ENCODE results near the gene STARD6. TPM values are rescaled to one million over a fixed set of nuclear protein-coding genes. Genes with fewer than 3 reads are reported as not detected.

The STARD6 gene
- total RNA-seq, 1 donor from 2014 or later: not detected

GRCh38 chr18:54330768-54331548 is 26.7 kb downstream of the STARD6 start:
- no peak for DNase-seq (ENCODE audit: low read depth)
- no peaks in the 10 kb centered on the region for H3K36me3 ChIP-seq (ENCODE audit: control insufficient read depth, insufficient read depth, low read length)
- H3K4me3 ChIP-seq (ENCODE audit: low read depth, low read length): no peak overlapping the region
- no peaks in the 10 kb centered on the region for H3K27me3 ChIP-seq (ENCODE audit: control insufficient read depth, insufficient read depth, low read length)
- no peak for TF ChIP-seq CTCF (IDR thresholded peaks at IDR 0.05; ENCODE audit: insufficient read depth, low read length, poor library complexity, severe bottlenecking)

- no peak for TF ChIP-seq CTCF (IDR thresholded peaks at IDR 0.05; ENCODE audit: insufficient read depth, low read length, poor library complexity, severe bottlenecking)
- Histone ChIP-seq H3K36me3 (ENCODE audit: control insufficient read depth, insufficient read depth, low read length) (no peaks in the 10 kb centered on the region), H3K27me3 (ENCODE audit: control insufficient read depth, insufficient read depth, low read length) (no peaks in the 10 kb centered on the region), H3K4me3 (ENCODE audit: low read depth, low read length) (no peak overlapping the region)
- no peak for DNase-seq (ENCODE audit: low read depth)
These were observed 27.9 kb downstream of the STARD6 start for GRCh38 chr18:54329787-54330186.

DNA sequence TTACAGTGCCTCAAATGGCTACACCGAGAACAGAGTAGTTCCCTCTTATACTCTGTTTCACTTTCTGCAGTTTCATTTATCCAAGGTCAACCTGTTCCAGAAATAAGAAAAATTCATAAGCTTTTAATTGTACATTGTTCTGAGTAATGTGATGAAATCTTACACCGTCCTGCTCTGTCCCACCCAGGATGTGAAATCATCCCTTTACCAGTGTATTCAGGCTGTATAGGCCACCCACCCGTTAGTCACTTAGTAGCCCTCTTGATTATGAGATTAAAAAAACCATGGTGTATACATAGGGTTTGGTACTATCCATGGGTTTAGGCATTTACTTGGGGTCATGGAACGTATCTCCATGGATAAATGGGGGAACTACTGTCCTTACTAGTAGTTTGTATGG is 29.8 kb downstream of the STARD6 start:
- no peak for TF ChIP-seq CTCF (IDR thresholded peaks at IDR 0.05; ENCODE audit: insufficient read depth, low read length, poor library complexity, severe bottlenecking)
- no peak for DNase-seq (ENCODE audit: low read depth)
- Histone ChIP-seq H3K36me3 (ENCODE audit: control insufficient read depth, insufficient read depth, low read length) (no peaks in the 10 kb centered on the region), H3K4me3 (ENCODE audit: low read depth, low read length) (no peak overlapping the region), H3K27me3 (ENCODE audit: control insufficient read depth, insufficient read depth, low read length) (no peaks in the 10 kb centered on the region)

DNA sequence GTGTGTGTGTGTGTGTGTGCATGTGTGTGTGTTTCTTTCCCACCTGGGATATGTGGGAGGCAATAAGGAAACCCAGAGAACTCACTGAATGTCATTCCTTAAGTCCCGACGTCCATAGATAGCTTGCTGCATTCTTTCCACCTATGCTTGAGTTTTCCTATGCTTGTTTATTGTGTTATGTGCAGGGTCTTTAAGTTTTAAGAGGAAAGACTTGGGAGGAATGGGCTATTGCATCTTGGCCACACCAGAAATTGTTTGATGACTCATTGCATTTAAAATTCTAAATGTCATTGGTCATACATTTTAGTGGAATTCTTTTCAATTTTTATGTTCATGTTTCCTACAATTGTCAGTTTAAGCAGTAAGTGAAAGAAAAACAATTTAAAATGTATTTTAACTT is 33.7 kb downstream of the STARD6 start:
- Histone ChIP-seq H3K4me3 (ENCODE audit: low read depth, low read length) (no peak overlapping the region), H3K27me3 (ENCODE audit: control insufficient read depth, insufficient read depth, low read length) (no peaks in the 10 kb centered on the region), H3K36me3 (ENCODE audit: control insufficient read depth, insufficient read depth, low read length) (no peaks in the 10 kb centered on the region)
- TF ChIP-seq CTCF (IDR thresholded peaks at IDR 0.05; ENCODE audit: insufficient read depth, low read length, poor library complexity, severe bottlenecking): no peak
- DNase-seq (ENCODE audit: low read depth): no peak

GRCh38 chr18:54323561-54323960 is 34.1 kb downstream of the STARD6 start:
- H3K36me3 ChIP-seq (ENCODE audit: control insufficient read depth, insufficient read depth, low read length): no peaks in the 10 kb centered on the region
- no peaks in the 10 kb centered on the region for H3K27me3 ChIP-seq (ENCODE audit: control insufficient read depth, insufficient read depth, low read length)
- no peak overlapping the region for H3K4me3 ChIP-seq (ENCODE audit: low read depth, low read length)
- no peak for DNase-seq (ENCODE audit: low read depth)
- TF ChIP-seq CTCF (IDR thresholded peaks at IDR 0.05; ENCODE audit: insufficient read depth, low read length, poor library complexity, severe bottlenecking): no peak
